Measurements from ENCODE around the gene PIP5KL1. TPM values are rescaled to one million over a fixed set of nuclear protein-coding genes. Genes with fewer than 3 reads are reported as not detected.

The PIP5KL1 gene
- total RNA-seq, 1 donor from 2014 or later, result 3.4 TPM

GRCh38 chr9:127937388-127938297 lies 7.1 kb upstream of the PIP5KL1 start, which contains the start of gene DPM2:
Gene DPM2 (minus strand): TSS chr9:127937854. CDS start chr9:127937820, 34 bp downstream.
- Mint-ChIP-seq H3K4me3 (ENCODE audit: low read depth) (peak within 1 kb of the TSS; percentile 85), H3K27me3 (no peaks in the 10 kb centered on the region), H3K9me3 (ENCODE audit: low read depth) (no peaks in the 10 kb centered on the region), H3K4me1 (ENCODE audit: low read depth) (peaks cover 22% of the 10 kb centered on the region), H3K36me3 (ENCODE audit: insufficient read depth) (peaks cover 6% of the 10 kb centered on the region), H3K27ac (peak within 1 kb of the TSS; percentile 96)
- TF ChIP-seq CTCF (IDR thresholded peaks at IDR 0.05; ENCODE audit: unreplicated experiment), result no peak
- DNase-seq (ENCODE audit: low spot score, unreplicated experiment), result peak; percentile 44

GRCh38 chr9:127937056-127937387 lies 6.4 kb upstream of the PIP5KL1 start:
- no peaks in the 10 kb centered on the region for H3K27me3 Mint-ChIP-seq
- peaks cover 19% of the 10 kb centered on the region for H3K4me1 Mint-ChIP-seq (ENCODE audit: low read depth)
- no peaks in the 10 kb centered on the region for H3K9me3 Mint-ChIP-seq (ENCODE audit: low read depth)
- DNase-seq (ENCODE audit: low spot score, unreplicated experiment), result no peak
- peaks cover 6% of the 10 kb centered on the region for H3K36me3 Mint-ChIP-seq (ENCODE audit: insufficient read depth)
- peak overlapping the region; percentile 96 for H3K27ac Mint-ChIP-seq
- no peak for TF ChIP-seq CTCF (IDR thresholded peaks at IDR 0.05; ENCODE audit: unreplicated experiment)
- H3K4me3 Mint-ChIP-seq (ENCODE audit: low read depth), result peak overlapping the region; percentile 85

- no peak for TF ChIP-seq CTCF (IDR thresholded peaks at IDR 0.05; ENCODE audit: unreplicated experiment)
- DNase-seq (ENCODE audit: low spot score, unreplicated experiment), result no peak
- H3K4me3 Mint-ChIP-seq (ENCODE audit: low read depth), result peak overlapping the region; percentile 85
- H3K9me3 Mint-ChIP-seq (ENCODE audit: low read depth), result no peaks in the 10 kb centered on the region
- peaks cover 19% of the 10 kb centered on the region for H3K4me1 Mint-ChIP-seq (ENCODE audit: low read depth)
- H3K36me3 Mint-ChIP-seq (ENCODE audit: insufficient read depth), result peaks cover 4% of the 10 kb centered on the region
- peaks cover 3% of the 10 kb centered on the region for H3K27me3 Mint-ChIP-seq
- peak overlapping the region; percentile 56 for H3K27ac Mint-ChIP-seq
These were observed 5.8 kb upstream of the PIP5KL1 start for GRCh38 chr9:127936347-127936852.

GRCh38 chr9:127935765-127936221 lies 5.2 kb upstream of the PIP5KL1 start:
- no peak for DNase-seq (ENCODE audit: low spot score, unreplicated experiment)
- Mint-ChIP-seq H3K27me3 (peaks cover 8% of the 10 kb centered on the region), H3K27ac (peak overlapping the region; percentile 56), H3K4me1 (ENCODE audit: low read depth) (peaks cover 22% of the 10 kb centered on the region), H3K36me3 (ENCODE audit: insufficient read depth) (peaks cover 4% of the 10 kb centered on the region), H3K9me3 (ENCODE audit: low read depth) (no peaks in the 10 kb centered on the region), H3K4me3 (ENCODE audit: low read depth) (peak overlapping the region; percentile 69)
- TF ChIP-seq CTCF (IDR thresholded peaks at IDR 0.05; ENCODE audit: unreplicated experiment), result no peak

- no peak overlapping the region for H3K27ac Mint-ChIP-seq
- peaks cover 11% of the 10 kb centered on the region for H3K27me3 Mint-ChIP-seq
- peaks cover 2% of the 10 kb centered on the region for H3K36me3 Mint-ChIP-seq (ENCODE audit: insufficient read depth)
- no peak for DNase-seq (ENCODE audit: low spot score, unreplicated experiment)
- TF ChIP-seq CTCF (IDR thresholded peaks at IDR 0.05; ENCODE audit: unreplicated experiment), result no peak
- peaks cover 22% of the 10 kb centered on the region for H3K4me1 Mint-ChIP-seq (ENCODE audit: low read depth)
- no peaks in the 10 kb centered on the region for H3K9me3 Mint-ChIP-seq (ENCODE audit: low read depth)
- no peak overlapping the region for H3K4me3 Mint-ChIP-seq (ENCODE audit: low read depth)
These were observed 4.4 kb upstream of the PIP5KL1 start for GRCh38 chr9:127934986-127935385.
